ENCODE data around the gene NECTIN1.
"Not testable (repeated sequence)": the region's sequence is repeated elsewhere in the genome, so short reads cannot be mapped to it uniquely, and the experiment has no call there.

The NECTIN1 gene

GRCh38 chr11:119615003-119615881 lies 113.8 kb downstream of the NECTIN1 start:
- DNase-seq, result no peak

GRCh38 chr11:119614222-119615002 lies 114.6 kb downstream of the NECTIN1 start:
- no peak for DNase-seq

GRCh38 chr11:119612814-119613213 lies 116.2 kb downstream of the NECTIN1 start:
- no peak for DNase-seq

GRCh38 chr11:119610836-119611426 lies 118.1 kb downstream of the NECTIN1 start:
- no peak for DNase-seq

- no peak for DNase-seq
These were observed 120.2 kb downstream of the NECTIN1 start for GRCh38 chr11:119608781-119609180.

GRCh38 chr11:119608201-119608600 lies 120.8 kb downstream of the NECTIN1 start:
- DNase-seq, result no peak

- no peak for DNase-seq
These were observed 121.3 kb downstream of the NECTIN1 start for GRCh38 chr11:119607726-119608125.

GRCh38 chr11:119605137-119605665 lies 123.8 kb downstream of the NECTIN1 start:
- DNase-seq, result no peak

- no peak for DNase-seq
These were observed 126.1 kb downstream of the NECTIN1 start for GRCh38 chr11:119602745-119603373.

- DNase-seq, result no peak
These were observed 129.0 kb downstream of the NECTIN1 start for GRCh38 chr11:119599864-119600541.

GRCh38 chr11:119595941-119596340 lies 133.1 kb downstream of the NECTIN1 start:
- not testable (repeated sequence) for DNase-seq

- no peak for DNase-seq
These were observed 134.3 kb downstream of the NECTIN1 start for GRCh38 chr11:119594639-119595249.

- DNase-seq, result no peak
These were observed 135.7 kb downstream of the NECTIN1 start for GRCh38 chr11:119593346-119593745.

GRCh38 chr11:119592642-119593041 lies 136.4 kb downstream of the NECTIN1 start:
- DNase-seq, result no peak

- no peak for DNase-seq
These were observed 137.1 kb downstream of the NECTIN1 start for GRCh38 chr11:119591836-119592310.

GRCh38 chr11:119590651-119591351 lies 138.2 kb downstream of the NECTIN1 start:
- DNase-seq, result no peak

- no peak for DNase-seq
These were observed 140.0 kb downstream of the NECTIN1 start for GRCh38 chr11:119589001-119589400.
